SW480 (cell line): ENCODE results near the gene KIF1B.
"Not testable (repeated sequence)": the region's sequence is repeated elsewhere in the genome, so short reads cannot be mapped to it uniquely, and the experiment has no call there.

Experiments used
- DNase-seq: peaks from one replicate; pipeline ENCODE4 v3.0.0-alpha.2; 2016; ENCODE audit warnings: low spot score

KIF1B gene

GRCh38 chr1:10192263-10192662, 18.1 kb upstream of the KIF1B start:
- no peak for DNase-seq

GRCh38 chr1:10193288-10193687, 17.1 kb upstream of the KIF1B start:
- DNase-seq = no peak

GRCh38 chr1:10195570-10195969, 14.8 kb upstream of the KIF1B start:
- no peak for DNase-seq

GRCh38 chr1:10196976-10197375, 13.4 kb upstream of the KIF1B start:
- no peak for DNase-seq

GRCh38 chr1:10200620-10201019, 9.8 kb upstream of the KIF1B start:
- DNase-seq = no peak

GRCh38 chr1:10204003-10204642, 6.2 kb upstream of the KIF1B start:
- DNase-seq = no peak

- DNase-seq = not testable (repeated sequence)
These were observed 5.2 kb upstream of the KIF1B start for GRCh38 chr1:10205206-10205605.

- no peak for DNase-seq
These were observed 2.6 kb upstream of the KIF1B start for GRCh38 chr1:10207810-10208209.

GRCh38 chr1:10208537-10208936, 1.8 kb upstream of the KIF1B start:
- no peak for DNase-seq

- DNase-seq = no peak
These were observed 823 bp upstream of the KIF1B start for GRCh38 chr1:10209590-10209904.

GRCh38 chr1:10210841-10211804, 753 bp downstream of the KIF1B start:
- peak; percentile 89 for DNase-seq

- DNase-seq = peak; percentile 55
These were observed 1.5 kb downstream of the KIF1B start for GRCh38 chr1:10211805-10212410.

- DNase-seq = no peak
These were observed 2.1 kb downstream of the KIF1B start for GRCh38 chr1:10212476-10212875.

GRCh38 chr1:10213186-10213705, 2.9 kb downstream of the KIF1B start:
- DNase-seq = no peak

- DNase-seq = no peak
These were observed 5.8 kb downstream of the KIF1B start for GRCh38 chr1:10216090-10216749.

- no peak for DNase-seq
These were observed 7.5 kb downstream of the KIF1B start for GRCh38 chr1:10217748-10218441.

- DNase-seq = no peak
These were observed 9.8 kb downstream of the KIF1B start for GRCh38 chr1:10220200-10220599.

- DNase-seq = not testable (repeated sequence)
These were observed 10.3 kb downstream of the KIF1B start for GRCh38 chr1:10220657-10221056.

GRCh38 chr1:10225573-10225972, 15.2 kb downstream of the KIF1B start:
- DNase-seq = peak; percentile 9

GRCh38 chr1:10228528-10228927, 18.2 kb downstream of the KIF1B start:
- no peak for DNase-seq

- DNase-seq = no peak
These were observed 19.5 kb downstream of the KIF1B start for GRCh38 chr1:10229903-10230302.

GRCh38 chr1:10232163-10232562, 21.8 kb downstream of the KIF1B start:
- no peak for DNase-seq
